GM18505 (cell line): ENCODE measurements around the gene TUBA3C.
"Not testable (repeated sequence)": the region's sequence is repeated elsewhere in the genome, so short reads cannot be mapped to it uniquely, and the experiment has no call there.

Source experiments
- ATAC-seq: cut with Tn5 transposase; IDR thresholded peaks from one replicate; pipeline ENCODE4 v1.9.1; 2021; ENCODE audit not compliant: unreplicated experiment
- POLR2A ChIP-seq: IDR thresholded peaks from 4 replicates; pipeline ENCODE4 v1.6.1; 2011; ENCODE audit warnings: borderline replicate concordance; ENCODE audit not compliant: insufficient read depth, insufficient read length; ENCODE audit errors: extremely low read depth

The TUBA3C gene

GRCh38 chr13:19181621-19182485 is at the start of gene TUBA3C:
TUBA3C (minus strand) TSS chr13:19181824; CDS start chr13:19181747, 77 bp downstream.
- TF ChIP-seq POLR2A: no peak
- no peak for ATAC-seq

GRCh38 chr13:19207413-19207812 is 25.8 kb upstream of the TUBA3C start:
- not testable (repeated sequence) for ATAC-seq

- ATAC-seq: not testable (repeated sequence)
Observed at GRCh38 chr13:19192622-19193021, 11.0 kb upstream of the TUBA3C start.

GRCh38 chr13:19189911-19190310 is 8.3 kb upstream of the TUBA3C start:
- ATAC-seq: not testable (repeated sequence)

GRCh38 chr13:19189368-19189767 is 7.7 kb upstream of the TUBA3C start:
- ATAC-seq: not testable (repeated sequence)

GRCh38 chr13:19185865-19186645 is 4.4 kb upstream of the TUBA3C start:
- no peak for ATAC-seq
- no peak for TF ChIP-seq POLR2A

GRCh38 chr13:19185086-19185864 is 3.7 kb upstream of the TUBA3C start:
- no peak for TF ChIP-seq POLR2A
- ATAC-seq: no peak

GRCh38 chr13:19184176-19184575 is 2.6 kb upstream of the TUBA3C start:
- TF ChIP-seq POLR2A: no peak

GRCh38 chr13:19183676-19184075 is 2.1 kb upstream of the TUBA3C start:
- no peak for ATAC-seq
- TF ChIP-seq POLR2A: no peak

More at GRCh38 chr13:19184176-19184575, 2.6 kb upstream of the TUBA3C start:
- ATAC-seq: no peak

GRCh38 chr13:19182536-19182935 is 912 bp upstream of the TUBA3C start:
- no peak for ATAC-seq
- TF ChIP-seq POLR2A: no peak

GRCh38 chr13:19181021-19181620 is 503 bp downstream of the TUBA3C start:
- ATAC-seq: no peak

GRCh38 chr13:19179916-19180315 is 1.7 kb downstream of the TUBA3C start:
- no peak for ATAC-seq
- TF ChIP-seq POLR2A: no peak

More at GRCh38 chr13:19181021-19181620, 503 bp downstream of the TUBA3C start:
- TF ChIP-seq POLR2A: no peak

GRCh38 chr13:19178901-19179593 is 2.6 kb downstream of the TUBA3C start:
- TF ChIP-seq POLR2A: no peak
- ATAC-seq: no peak

GRCh38 chr13:19176981-19177776 is 4.4 kb downstream of the TUBA3C start:
- ATAC-seq: not testable (repeated sequence)
